ENCODE data around the gene MYO3B.

The MYO3B gene

GRCh38 chr2:170521299-170521698 lies 343.4 kb downstream of the MYO3B start:
- Histone ChIP-seq H3K4me2 (no peak overlapping the region), H3K27me3 (no peaks in the 10 kb centered on the region), H3K27ac (no peak overlapping the region), H4K20me1 (no peaks in the 10 kb centered on the region), H3K9me3 (replicated peaks in 1 of 11) (no peaks in the 10 kb centered on the region), H3K36me3 (no peaks in the 10 kb centered on the region), H3K4me3 (no peak overlapping the region), H3K9ac (no peak overlapping the region), H3K4me1 (no peaks in the 10 kb centered on the region)
- TF ChIP-seq Cebpa-rat (IDR thresholded peaks at IDR 0.05) = no peak

GRCh38 chr2:170523506-170523905 lies 345.6 kb downstream of the MYO3B start:
- Histone ChIP-seq H3K4me1 (no peaks in the 10 kb centered on the region), H3K4me2 (no peak overlapping the region)
- TF ChIP-seq Cebpa-rat (IDR thresholded peaks at IDR 0.05) = no peak

GRCh38 chr2:170524828-170525565 lies 347.1 kb downstream of the MYO3B start:
- Histone ChIP-seq H3K36me3 (no peaks in the 10 kb centered on the region), H4K20me1 (no peaks in the 10 kb centered on the region), H3K4me1 (peaks cover 0 to 2% (median 0%) of the 10 kb centered on the region in 10 experiments; a peak in 6 of 20 replicates), H3K27me3 (no peaks in the 10 kb centered on the region), H3K27ac (no peak overlapping the region), H3K4me2 (no peak overlapping the region), H3K9ac (no peak overlapping the region), H3K9me3 (replicated peaks in 1 of 11) (no peaks in the 10 kb centered on the region), H3K4me3 (no peak overlapping the region)
- no peak for TF ChIP-seq Cebpa-rat (IDR thresholded peaks at IDR 0.05)

More at GRCh38 chr2:170523506-170523905, 345.6 kb downstream of the MYO3B start:
- H4K20me1 ChIP-seq = no peaks in the 10 kb centered on the region
- no peak overlapping the region for H3K27ac ChIP-seq
- H3K27me3 ChIP-seq = no peaks in the 10 kb centered on the region
- H3K9me3 ChIP-seq (replicated peaks in 1 of 11) = no peaks in the 10 kb centered on the region
- H3K36me3 ChIP-seq = no peaks in the 10 kb centered on the region
- no peak overlapping the region for H3K4me3 ChIP-seq
- H3K9ac ChIP-seq = no peak overlapping the region

- TF ChIP-seq Cebpa-rat (IDR thresholded peaks at IDR 0.05) = no peak
- Histone ChIP-seq H3K9ac (no peak overlapping the region), H3K27me3 (no peaks in the 10 kb centered on the region), H3K36me3 (no peaks in the 10 kb centered on the region), H3K4me2 (no peak overlapping the region), H3K9me3 (replicated peaks in 1 of 11) (no peaks in the 10 kb centered on the region), H3K27ac (no peak overlapping the region), H3K4me1 (peaks cover 0 to 7% (median 5%) of the 10 kb centered on the region in 10 experiments; a peak in 10 of 20 replicates), H3K4me3 (no peak overlapping the region), H4K20me1 (no peaks in the 10 kb centered on the region)
Measured at GRCh38 chr2:170525566-170525900, 347.6 kb downstream of the MYO3B start.

GRCh38 chr2:170530284-170530745 lies 352.4 kb downstream of the MYO3B start:
- Histone ChIP-seq H3K9ac (no peak overlapping the region), H4K20me1 (no peaks in the 10 kb centered on the region), H3K36me3 (no peaks in the 10 kb centered on the region), H3K27me3 (no peaks in the 10 kb centered on the region), H3K4me3 (no peak overlapping the region), H3K27ac (no peak overlapping the region), H3K4me2 (peak overlapping the region in 7 of 11 experiments; percentile 18 to 46 (median 40); a peak in 14 of 22 replicates), H3K9me3 (replicated peaks in 1 of 11) (no peaks in the 10 kb centered on the region), H3K4me1 (peaks cover 0 to 11% (median 7%) of the 10 kb centered on the region in 10 experiments; a peak in 10 of 20 replicates)
- TF ChIP-seq Cebpa-rat (IDR thresholded peaks at IDR 0.05) = no peak

GRCh38 chr2:170530803-170531564 lies 353.0 kb downstream of the MYO3B start:
- no peak overlapping the region for H3K9ac ChIP-seq
- no peaks in the 10 kb centered on the region for H3K36me3 ChIP-seq
- peak overlapping the region in 6 of 11 experiments; percentile 38 to 46 (median 42); a peak in 12 of 22 replicates for H3K4me2 ChIP-seq
- H3K27me3 ChIP-seq = no peaks in the 10 kb centered on the region
- no peaks in the 10 kb centered on the region for H4K20me1 ChIP-seq
- no peak overlapping the region for H3K27ac ChIP-seq
- H3K4me3 ChIP-seq = no peak overlapping the region
- TF ChIP-seq Cebpa-rat (IDR thresholded peaks at IDR 0.05) = no peak
- no peaks in the 10 kb centered on the region for H3K9me3 ChIP-seq (replicated peaks in 1 of 11)
- H3K4me1 ChIP-seq = peaks cover 0 to 11% (median 7%) of the 10 kb centered on the region in 10 experiments; a peak in 10 of 20 replicates

GRCh38 chr2:170531876-170532275 lies 353.9 kb downstream of the MYO3B start:
- Histone ChIP-seq H3K27ac (no peak overlapping the region), H3K4me1 (peaks cover 0 to 11% (median 7%) of the 10 kb centered on the region in 10 experiments; a peak in 10 of 20 replicates), H4K20me1 (no peaks in the 10 kb centered on the region), H3K4me3 (no peak overlapping the region), H3K36me3 (no peaks in the 10 kb centered on the region), H3K27me3 (no peaks in the 10 kb centered on the region), H3K9ac (no peak overlapping the region), H3K9me3 (replicated peaks in 1 of 11) (no peaks in the 10 kb centered on the region), H3K4me2 (no peak overlapping the region)
- TF ChIP-seq Cebpa-rat (IDR thresholded peaks at IDR 0.05) = no peak

GRCh38 chr2:170533156-170533555 lies 355.2 kb downstream of the MYO3B start:
- H3K27me3 ChIP-seq = no peaks in the 10 kb centered on the region
- H3K9ac ChIP-seq = no peak overlapping the region
- H3K4me1 ChIP-seq = peaks cover 0 to 11% (median 7%) of the 10 kb centered on the region in 10 experiments; a peak in 10 of 20 replicates
- no peak overlapping the region for H3K4me2 ChIP-seq
- no peak overlapping the region for H3K27ac ChIP-seq
- TF ChIP-seq Cebpa-rat (IDR thresholded peaks at IDR 0.05) = no peak
- no peaks in the 10 kb centered on the region for H3K9me3 ChIP-seq (replicated peaks in 1 of 11)
- no peaks in the 10 kb centered on the region for H3K36me3 ChIP-seq
- no peaks in the 10 kb centered on the region for H4K20me1 ChIP-seq
- no peak overlapping the region for H3K4me3 ChIP-seq

- no peak for TF ChIP-seq Cebpa-rat (IDR thresholded peaks at IDR 0.05)
Measured at GRCh38 chr2:170535552-170535951, 357.6 kb downstream of the MYO3B start.

More at GRCh38 chr2:170535552-170535951, 357.6 kb downstream of the MYO3B start:
- Histone ChIP-seq H3K36me3 (no peaks in the 10 kb centered on the region), H3K4me2 (no peak overlapping the region), H3K9ac (no peak overlapping the region), H3K4me1 (peaks cover 0 to 4% (median 1%) of the 10 kb centered on the region in 10 experiments; a peak in 10 of 20 replicates), H3K27me3 (no peaks in the 10 kb centered on the region), H3K27ac (no peak overlapping the region), H3K4me3 (no peak overlapping the region), H3K9me3 (replicated peaks in 1 of 11) (no peaks in the 10 kb centered on the region), H4K20me1 (no peaks in the 10 kb centered on the region)
